Measurements from ENCODE around the gene SLC26A2.
A peak's percentile ranks its signal among the peaks of the same experiment; 100 is the strongest.

Gene SLC26A2

DNA sequence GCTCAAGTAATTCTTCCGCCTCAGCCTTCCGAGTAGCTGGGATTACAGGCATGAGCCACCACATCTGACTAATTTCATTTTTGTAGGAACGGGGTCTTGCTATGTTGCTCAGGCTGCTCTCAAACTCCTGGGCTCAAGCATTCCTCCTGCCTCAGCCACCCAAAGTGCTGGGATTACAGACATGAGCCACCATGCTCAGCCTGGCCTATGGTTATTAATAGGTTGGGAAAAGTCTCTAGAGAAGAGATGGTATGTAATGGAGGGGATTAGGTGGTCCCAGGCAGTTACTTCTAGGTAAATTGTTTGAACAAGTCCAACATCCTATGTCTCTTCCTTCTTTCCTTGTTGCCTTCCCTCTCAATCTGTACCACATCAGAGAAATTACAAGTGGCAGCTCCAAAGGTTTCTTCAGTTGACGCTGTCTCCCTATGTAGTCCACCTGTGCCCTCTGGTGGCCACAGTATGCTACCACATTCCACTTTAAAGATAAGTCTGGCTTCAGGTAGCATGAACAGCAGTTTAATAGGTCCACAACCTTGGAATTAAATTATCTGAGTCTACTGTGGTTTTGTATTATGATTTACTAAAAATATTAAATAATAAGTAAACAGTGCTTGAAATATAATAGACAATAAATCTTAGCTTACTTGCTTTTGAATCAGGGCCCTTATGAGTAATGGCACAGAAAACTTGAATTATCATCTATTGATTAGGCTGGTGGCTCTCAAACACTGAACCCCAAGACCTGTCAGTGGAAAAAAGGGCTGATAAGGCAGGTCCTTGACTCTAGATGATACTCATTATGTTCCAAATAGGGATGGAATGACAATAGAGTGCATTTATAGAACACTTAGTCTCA lies 30.2 kb downstream of the SLC26A2 start (continued):
- TF ChIP-seq ZNF580 (tag by site-specific recombination; IDR thresholded peaks at IDR 0.05) = no peak
- no peak for TF ChIP-seq ZNF624 (tag by site-specific recombination; IDR thresholded peaks at IDR 0.05)

GRCh38 chr5:149993471-149993870 lies 32.9 kb downstream of the SLC26A2 start:
- Histone ChIP-seq H3K4me1 (ENCODE audit: control insufficient read depth, insufficient read depth, low read length) (no peaks in the 10 kb centered on the region), H3K36me3 (ENCODE audit: control insufficient read depth in 2 of 2, insufficient read depth in 1 of 2, low read length in 2 of 2) (peaks cover 0 to 10% of the 10 kb centered on the region in 2 experiments; a peak in 2 of 3 replicates), H3K4me3 (ENCODE audit: low read depth, low read length) (no peak overlapping the region), H3K27ac (ENCODE audit: extremely low read depth, low read depth, low read length) (no peak overlapping the region), H3K9me3 (ENCODE audit: control insufficient read depth, insufficient read depth, low read depth, low read length) (no peaks in the 10 kb centered on the region)
- POLR2A ChIA-PET = no interaction called here
- TF ChIP-seq ZNF416 (tag by site-specific recombination; IDR thresholded peaks at IDR 0.05) (no peak), ZNF121 (tag by site-specific recombination; IDR thresholded peaks at IDR 0.05) (peak; percentile 82), PRDM1 (tag by site-specific recombination; IDR thresholded peaks at IDR 0.05) (peak; percentile 56; the same call in 1 of the 2 replicates)
- CTCF ChIA-PET = interaction anchor here (1.1 to 6.1 kb wide), 8 partner anchors 12 to 356 kb away, joined by 3 to 234 read pairs (median 18); no protein-coding TSS in a partner anchor

GRCh38 chr5:149995385-149996204 lies 35.0 kb downstream of the SLC26A2 start:
- Histone ChIP-seq H3K4me1 (ENCODE audit: control insufficient read depth, insufficient read depth, low read length) (0 out of 2 replicates have a peak, but pooled peaks cover 3% of the 10 kb centered on the region), H3K4me3 (ENCODE audit: low read depth, low read length) (no peak overlapping the region), H3K27ac (ENCODE audit: extremely low read depth, low read depth, low read length) (no peak overlapping the region), H3K9me3 (ENCODE audit: control insufficient read depth, insufficient read depth, low read depth, low read length) (no peaks in the 10 kb centered on the region), H3K36me3 (ENCODE audit: control insufficient read depth in 2 of 2, insufficient read depth in 1 of 2, low read length in 2 of 2) (peaks cover 0 to 10% of the 10 kb centered on the region in 2 experiments; a peak in 2 of 3 replicates)
- POLR2A ChIA-PET = no interaction called here
- CTCF ChIA-PET = interaction anchor here (0.5 to 6.1 kb wide), 6 partner anchors 14 to 308 kb away, joined by 3 to 234 read pairs (median 4); no protein-coding TSS in a partner anchor
- no peak for TF ChIP-seq ZNF211 (tag by site-specific recombination; IDR thresholded peaks at IDR 0.05; ENCODE audit: low read depth)
- TF ChIP-seq, protein P1, sequence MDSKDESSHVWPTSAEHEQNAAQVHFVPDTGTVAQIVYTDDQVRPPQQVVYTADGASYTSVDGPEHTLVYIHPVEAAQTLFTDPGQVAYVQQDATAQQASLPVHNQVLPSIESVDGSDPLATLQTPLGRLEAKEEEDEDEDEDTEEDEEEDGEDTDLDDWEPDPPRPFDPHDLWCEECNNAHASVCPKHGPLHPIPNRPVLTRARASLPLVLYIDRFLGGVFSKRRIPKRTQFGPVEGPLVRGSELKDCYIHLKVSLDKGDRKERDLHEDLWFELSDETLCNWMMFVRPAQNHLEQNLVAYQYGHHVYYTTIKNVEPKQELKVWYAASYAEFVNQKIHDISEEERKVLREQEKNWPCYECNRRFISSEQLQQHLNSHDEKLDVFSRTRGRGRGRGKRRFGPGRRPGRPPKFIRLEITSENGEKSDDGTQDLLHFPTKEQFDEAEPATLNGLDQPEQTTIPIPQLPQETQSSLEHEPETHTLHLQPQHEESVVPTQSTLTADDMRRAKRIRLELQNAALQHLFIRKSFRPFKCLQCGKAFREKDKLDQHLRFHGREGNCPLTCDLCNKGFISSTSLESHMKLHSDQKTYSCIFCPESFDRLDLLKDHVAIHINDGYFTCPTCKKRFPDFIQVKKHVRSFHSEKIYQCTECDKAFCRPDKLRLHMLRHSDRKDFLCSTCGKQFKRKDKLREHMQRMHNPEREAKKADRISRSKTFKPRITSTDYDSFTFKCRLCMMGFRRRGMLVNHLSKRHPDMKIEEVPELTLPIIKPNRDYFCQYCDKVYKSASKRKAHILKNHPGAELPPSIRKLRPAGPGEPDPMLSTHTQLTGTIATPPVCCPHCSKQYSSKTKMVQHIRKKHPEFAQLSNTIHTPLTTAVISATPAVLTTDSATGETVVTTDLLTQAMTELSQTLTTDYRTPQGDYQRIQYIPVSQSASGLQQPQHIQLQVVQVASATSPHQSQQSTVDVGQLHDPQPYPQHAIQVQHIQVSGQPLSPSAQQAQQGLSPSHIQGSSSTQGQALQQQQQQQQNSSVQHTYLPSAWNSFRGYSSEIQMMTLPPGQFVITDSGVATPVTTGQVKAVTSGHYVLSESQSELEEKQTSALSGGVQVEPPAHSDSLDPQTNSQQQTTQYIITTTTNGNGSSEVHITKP (tag by site-specific recombination; IDR thresholded peaks at IDR 0.05) = no peak
- no peak for TF ChIP-seq ZNF626 (tag by site-specific recombination; IDR thresholded peaks at IDR 0.05)
- TF ChIP-seq, protein P2, sequence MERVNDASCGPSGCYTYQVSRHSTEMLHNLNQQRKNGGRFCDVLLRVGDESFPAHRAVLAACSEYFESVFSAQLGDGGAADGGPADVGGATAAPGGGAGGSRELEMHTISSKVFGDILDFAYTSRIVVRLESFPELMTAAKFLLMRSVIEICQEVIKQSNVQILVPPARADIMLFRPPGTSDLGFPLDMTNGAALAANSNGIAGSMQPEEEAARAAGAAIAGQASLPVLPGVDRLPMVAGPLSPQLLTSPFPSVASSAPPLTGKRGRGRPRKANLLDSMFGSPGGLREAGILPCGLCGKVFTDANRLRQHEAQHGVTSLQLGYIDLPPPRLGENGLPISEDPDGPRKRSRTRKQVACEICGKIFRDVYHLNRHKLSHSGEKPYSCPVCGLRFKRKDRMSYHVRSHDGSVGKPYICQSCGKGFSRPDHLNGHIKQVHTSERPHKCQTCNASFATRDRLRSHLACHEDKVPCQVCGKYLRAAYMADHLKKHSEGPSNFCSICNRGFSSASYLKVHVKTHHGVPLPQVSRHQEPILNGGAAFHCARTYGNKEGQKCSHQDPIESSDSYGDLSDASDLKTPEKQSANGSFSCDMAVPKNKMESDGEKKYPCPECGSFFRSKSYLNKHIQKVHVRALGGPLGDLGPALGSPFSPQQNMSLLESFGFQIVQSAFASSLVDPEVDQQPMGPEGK (tag by site-specific recombination; IDR thresholded peaks at IDR 0.05) = no peak
- no peak for TF ChIP-seq ZNF416 (tag by site-specific recombination; IDR thresholded peaks at IDR 0.05)
- no peak for TF ChIP-seq ZNF548 (tag by site-specific recombination; IDR thresholded peaks at IDR 0.05)
- no peak for TF ChIP-seq ZNF132 (tag by site-specific recombination; IDR thresholded peaks at IDR 0.05; ENCODE audit: borderline replicate concordance)
- TF ChIP-seq ZNF624 (tag by site-specific recombination; IDR thresholded peaks at IDR 0.05) = no peak
- no peak for TF ChIP-seq ZBTB8A (tag by site-specific recombination; IDR thresholded peaks at IDR 0.05)
- TF ChIP-seq ZNF501 (tag by site-specific recombination; IDR thresholded peaks at IDR 0.05) = no peak
- no peak for TF ChIP-seq ZNF660 (tag by site-specific recombination; IDR thresholded peaks at IDR 0.05)

Measured in HEK293 (cell line).